Stromal cell of bone marrow (primary cell): Measurements from ENCODE around the gene FOSL1.
"Not testable (repeated sequence)": the region's sequence is repeated elsewhere in the genome, so short reads cannot be mapped to it uniquely, and the experiment has no call there.

Source experiments
- DNase-seq: peaks from one replicate; pipeline ENCODE4 v3.0.0-alpha.2; 2012; ENCODE audit warnings: low read depth

The FOSL1 gene

DNA sequence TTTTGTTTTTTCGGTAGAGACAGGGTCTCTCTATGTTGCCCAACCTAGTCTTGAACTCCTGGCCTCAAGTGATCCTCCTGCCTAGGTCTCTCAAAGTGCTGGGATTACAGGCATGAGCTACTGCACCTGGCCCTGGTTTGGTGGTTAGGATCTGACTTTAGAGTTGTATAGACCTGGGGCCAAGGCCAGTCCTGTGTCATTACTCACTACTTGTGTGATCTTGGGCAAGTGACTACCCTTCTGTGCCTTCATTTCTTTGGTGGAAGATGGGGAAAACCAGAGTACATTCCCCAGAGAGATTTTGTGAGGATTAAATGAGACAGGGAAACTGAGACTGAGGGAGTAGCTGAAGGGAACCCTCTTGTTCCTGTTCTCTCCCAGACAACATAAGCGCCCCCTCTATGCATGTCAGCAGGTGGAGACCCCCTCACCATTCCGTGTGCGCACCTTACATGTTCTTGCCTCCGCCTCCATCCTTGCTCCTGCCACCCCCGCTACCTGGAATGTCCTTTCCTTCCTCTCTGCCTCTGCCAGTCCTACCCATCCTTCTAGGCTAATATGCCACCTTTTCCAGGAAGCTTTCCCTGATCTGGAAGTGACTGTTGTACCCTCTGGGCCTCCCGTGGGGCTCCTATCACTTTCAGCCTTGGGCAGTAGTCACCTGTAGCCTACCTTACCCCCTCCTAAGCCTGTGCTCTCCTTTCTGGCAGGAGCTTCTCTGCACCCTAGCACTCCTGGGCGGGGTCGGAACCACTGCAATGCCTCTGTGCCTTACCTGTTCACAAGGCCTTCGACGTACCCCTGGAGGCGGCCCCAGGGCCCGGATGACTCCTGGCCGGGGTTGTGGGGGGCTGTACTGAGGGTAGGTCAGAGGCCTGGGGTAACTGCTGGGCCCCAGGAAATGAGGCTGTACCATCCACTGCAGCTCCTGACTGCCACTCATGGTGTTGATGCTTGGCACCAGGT, 3.9 kb downstream of the FOSL1 start:
- DNase-seq, result no peak

- DNase-seq, result no peak
These were observed 4.7 kb downstream of the FOSL1 start for GRCh38 chr11:65895482-65895981.

GRCh38 chr11:65894034-65894591, 6.1 kb downstream of the FOSL1 start:
- no peak for DNase-seq

- DNase-seq, result no peak
These were observed 7.4 kb downstream of the FOSL1 start for GRCh38 chr11:65892661-65893317.

GRCh38 chr11:65892137-65892540, 8.0 kb downstream of the FOSL1 start:
- not testable (repeated sequence) for DNase-seq

DNA sequence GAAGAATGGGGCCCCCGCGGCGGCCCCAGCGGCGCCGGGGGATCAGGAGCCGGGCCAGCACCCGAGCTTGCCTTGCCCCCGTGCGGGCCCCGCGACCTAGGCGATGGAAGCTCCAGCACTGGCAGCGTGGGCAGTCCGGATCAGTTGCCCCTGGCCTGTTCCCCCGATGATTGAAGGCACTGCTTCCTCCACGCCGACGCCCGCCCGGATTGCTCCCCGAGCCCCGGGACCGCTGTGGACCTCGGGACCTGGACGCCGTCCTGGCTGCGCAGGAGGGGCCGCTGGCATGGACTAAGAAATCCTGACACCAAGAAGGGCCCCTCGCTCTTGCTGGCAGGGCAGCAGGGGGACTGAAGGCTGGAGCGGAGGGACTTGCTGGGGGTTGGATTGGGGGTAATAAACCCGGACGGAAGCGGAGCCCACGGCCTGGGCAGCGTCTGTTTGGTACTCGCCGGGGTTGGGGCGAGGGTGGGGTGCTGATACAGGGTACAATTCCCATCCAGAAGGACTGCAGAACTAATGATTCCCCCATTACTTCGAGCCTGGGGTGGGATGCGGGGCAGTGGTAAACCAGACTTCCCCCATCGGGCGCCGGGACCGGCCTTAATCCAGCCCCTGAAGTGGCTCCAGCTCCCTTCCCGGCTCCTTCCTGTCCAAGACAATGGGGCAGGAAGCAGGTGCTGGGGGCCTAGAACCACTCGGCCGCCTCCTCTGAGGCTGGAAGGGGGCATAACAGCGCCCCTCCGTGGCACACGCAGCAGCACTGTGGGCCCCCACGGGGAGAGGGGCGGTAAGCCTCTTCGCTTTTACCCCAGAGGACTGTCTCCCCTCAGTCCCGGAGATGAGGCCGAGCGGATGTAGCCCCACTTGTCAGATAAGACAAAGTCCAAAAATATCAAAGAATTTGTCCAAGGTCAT, 8.7 kb downstream of the FOSL1 start:
- no peak for DNase-seq

DNA sequence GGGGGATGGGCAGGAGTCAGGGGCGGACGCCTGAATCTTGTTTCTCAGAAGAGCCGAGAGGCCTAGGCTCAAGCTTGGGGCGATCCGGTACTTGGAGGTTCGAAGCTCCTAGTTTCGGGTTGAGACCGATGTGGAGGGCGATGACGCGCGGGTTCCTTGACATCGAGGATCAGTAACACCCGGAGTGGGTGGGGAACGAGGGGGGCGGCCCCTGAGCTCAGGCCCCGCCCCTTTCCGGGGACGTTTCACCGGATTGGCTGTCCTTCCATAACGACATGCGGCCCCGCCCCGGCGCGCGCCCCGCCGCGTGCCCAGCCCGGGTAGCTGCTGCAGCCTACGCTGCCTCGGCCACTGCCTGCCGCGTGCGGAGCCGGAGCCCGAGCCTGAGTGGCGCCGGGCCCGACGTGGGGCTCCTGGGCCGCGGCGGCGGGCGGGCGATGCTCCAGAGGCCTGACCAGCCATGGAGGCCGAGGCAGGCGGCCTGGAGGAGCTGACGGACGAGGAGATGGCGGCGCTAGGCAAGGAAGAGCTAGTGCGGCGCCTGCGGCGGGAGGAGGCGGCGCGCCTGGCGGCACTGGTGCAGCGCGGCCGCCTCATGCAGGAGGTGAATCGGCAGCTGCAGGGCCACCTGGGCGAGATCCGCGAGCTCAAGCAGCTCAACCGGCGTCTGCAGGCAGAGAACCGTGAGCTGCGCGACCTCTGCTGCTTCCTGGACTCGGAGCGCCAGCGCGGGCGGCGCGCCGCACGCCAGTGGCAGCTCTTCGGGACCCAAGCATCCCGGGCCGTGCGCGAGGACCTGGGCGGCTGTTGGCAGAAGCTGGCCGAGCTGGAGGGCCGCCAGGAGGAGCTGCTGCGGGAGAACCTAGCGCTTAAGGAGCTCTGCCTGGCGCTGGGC, 9.6 kb downstream of the FOSL1 start, which contains the start of gene CCDC85B:
TSS of gene CCDC85B (plus strand) at position 350 of the 895 bp plus-strand sequence. CDS start at position 461, 111 bp downstream.
- DNase-seq, result peak; percentile 95

DNA sequence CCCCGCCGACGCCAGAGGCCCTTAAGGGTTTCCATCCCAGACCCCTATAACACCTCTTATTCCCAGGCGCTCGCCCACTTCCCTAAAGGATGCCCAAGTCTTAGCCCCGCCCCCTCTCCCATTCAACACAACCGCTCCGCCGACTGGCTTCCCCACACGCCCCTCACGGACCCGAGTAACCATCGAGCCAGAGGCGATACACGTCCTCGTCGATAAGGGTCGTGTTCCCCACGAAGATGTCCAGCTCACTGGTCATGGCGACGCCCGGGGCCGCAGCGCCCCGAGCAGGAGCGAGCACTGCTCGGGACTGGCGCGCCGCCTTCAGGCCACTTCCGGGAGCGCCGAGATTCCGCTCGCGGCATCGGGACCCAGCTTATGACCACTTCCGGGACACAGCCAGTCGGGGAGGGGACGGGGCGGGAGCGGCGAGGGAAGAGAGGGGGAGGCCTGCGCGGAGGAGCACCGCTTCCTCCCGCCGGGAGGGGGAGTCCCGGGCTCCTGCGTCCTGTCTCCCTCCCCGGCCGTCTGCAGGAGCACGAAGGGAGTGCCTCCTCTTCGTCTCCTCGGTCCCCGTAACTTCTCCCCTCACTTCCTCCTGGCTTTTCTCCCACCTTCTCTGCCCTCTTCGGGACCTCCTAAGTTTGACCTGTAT, 11.9 kb downstream of the FOSL1 start, which contains the start of gene FIBP:
TSS of gene FIBP (minus strand) at position 309 of the 652 bp plus-strand sequence. CDS start at position 256, 53 bp downstream.
- peak; percentile 94 for DNase-seq

GRCh38 chr11:65887723-65888162, 12.4 kb downstream of the FOSL1 start:
- no peak for DNase-seq

DNA sequence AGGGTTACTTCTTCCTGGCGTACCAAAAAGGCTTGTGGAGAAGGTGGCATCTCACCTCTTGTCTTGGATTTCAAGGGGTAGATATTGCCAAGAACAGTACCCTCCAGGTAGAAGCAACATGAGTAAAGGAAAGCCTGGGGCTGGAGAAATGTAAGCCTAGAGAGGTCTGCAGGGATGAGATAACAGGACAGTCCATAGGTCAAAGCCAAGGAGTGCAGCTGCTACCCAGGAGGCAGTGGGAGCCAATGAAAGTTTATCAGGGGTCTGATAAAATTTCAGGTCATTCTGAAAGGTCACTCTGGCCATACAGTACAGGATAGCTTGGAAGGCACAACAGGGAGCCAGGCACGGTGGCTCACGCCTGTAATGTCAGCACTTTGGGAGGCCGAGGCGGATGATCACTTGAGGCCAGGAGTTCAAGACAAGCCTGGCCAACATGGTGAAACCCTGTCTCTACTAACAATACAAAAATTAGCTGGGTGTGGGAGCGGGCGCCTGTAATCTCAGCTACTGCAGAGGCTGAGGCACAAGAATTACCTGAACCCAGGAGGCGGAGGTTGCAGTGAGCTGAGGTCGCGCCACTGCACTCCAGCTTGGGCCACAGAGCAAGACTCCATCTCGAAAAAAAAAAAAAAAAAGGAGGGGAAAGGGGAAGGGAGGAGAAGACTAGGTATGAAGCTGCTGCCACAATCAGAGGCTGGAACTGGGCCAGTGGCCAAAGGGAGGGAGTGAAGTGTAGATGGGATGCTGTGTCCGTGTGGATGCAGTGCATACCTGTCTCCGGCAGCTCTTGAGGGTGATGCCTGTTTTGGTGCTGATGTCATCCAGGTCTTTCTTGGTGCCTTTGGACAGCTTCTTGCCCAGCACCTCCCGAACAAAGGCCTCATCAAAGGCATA, 13.1 kb downstream of the FOSL1 start:
- no peak for DNase-seq

- no peak for DNase-seq
These were observed 14.2 kb downstream of the FOSL1 start for GRCh38 chr11:65885808-65886536.

DNA sequence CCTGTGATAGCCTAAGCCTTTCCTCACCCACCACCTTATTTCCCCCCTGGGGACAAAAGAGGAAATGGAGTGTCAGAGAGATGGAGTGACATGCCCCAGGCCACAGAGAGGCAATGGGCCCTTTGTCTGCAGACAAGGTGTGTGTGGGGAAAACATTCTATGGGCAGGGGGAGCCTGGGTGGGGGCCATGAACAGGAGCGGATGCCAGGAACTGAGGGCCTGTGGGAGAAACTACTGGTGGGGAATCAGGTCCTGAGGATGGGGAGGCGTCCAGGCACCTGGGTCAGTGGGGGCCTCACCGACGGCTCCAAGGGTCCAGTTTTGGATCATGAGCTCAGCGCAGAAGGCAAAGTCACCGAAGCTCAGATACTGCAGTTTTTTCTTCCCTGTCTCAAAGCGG, 15.0 kb downstream of the FOSL1 start:
- DNase-seq, result no peak

GRCh38 chr11:65884716-65885092, 15.5 kb downstream of the FOSL1 start:
- DNase-seq, result no peak

GRCh38 chr11:65883786-65884715, 16.1 kb downstream of the FOSL1 start:
- DNase-seq, result no peak

DNA sequence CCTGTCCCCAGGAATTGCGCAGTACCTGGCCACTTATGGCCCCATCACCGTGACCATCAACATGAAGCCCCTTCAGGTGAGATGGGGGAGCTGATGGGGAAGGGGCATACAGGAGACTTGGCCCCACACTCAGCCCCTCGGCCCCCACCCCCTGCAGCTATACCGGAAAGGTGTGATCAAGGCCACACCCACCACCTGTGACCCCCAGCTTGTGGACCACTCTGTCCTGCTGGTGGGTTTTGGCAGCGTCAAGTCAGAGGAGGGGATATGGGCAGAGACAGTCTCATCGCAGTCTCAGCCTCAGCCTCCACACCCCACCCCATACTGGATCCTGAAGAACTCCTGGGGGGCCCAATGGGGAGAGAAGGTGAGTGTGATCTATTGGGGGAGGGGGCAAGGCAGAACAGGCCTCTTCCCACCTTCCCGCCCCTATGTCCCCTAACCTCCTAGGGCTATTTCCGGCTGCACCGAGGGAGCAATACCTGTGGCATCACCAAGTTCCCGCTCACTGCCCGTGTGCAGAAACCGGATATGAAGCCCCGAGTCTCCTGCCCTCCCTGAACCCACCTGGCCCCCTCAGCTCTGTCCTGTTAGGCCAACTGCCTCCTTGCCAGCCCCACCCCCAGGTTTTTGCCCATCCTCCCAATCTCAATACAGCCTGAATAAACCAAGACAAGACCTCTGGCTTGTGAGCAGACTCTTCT, 17.0 kb downstream of the FOSL1 start:
- DNase-seq, result no peak
